Measurements from ENCODE around the gene IL2RG. TPM values are rescaled to one million over a fixed set of nuclear protein-coding genes. Genes with fewer than 3 reads are reported as not detected.

The IL2RG gene
- total and polyA plus RNA-seq, 12 donors: 0.22 to 7.0 (median 3.5) TPM

DNA sequence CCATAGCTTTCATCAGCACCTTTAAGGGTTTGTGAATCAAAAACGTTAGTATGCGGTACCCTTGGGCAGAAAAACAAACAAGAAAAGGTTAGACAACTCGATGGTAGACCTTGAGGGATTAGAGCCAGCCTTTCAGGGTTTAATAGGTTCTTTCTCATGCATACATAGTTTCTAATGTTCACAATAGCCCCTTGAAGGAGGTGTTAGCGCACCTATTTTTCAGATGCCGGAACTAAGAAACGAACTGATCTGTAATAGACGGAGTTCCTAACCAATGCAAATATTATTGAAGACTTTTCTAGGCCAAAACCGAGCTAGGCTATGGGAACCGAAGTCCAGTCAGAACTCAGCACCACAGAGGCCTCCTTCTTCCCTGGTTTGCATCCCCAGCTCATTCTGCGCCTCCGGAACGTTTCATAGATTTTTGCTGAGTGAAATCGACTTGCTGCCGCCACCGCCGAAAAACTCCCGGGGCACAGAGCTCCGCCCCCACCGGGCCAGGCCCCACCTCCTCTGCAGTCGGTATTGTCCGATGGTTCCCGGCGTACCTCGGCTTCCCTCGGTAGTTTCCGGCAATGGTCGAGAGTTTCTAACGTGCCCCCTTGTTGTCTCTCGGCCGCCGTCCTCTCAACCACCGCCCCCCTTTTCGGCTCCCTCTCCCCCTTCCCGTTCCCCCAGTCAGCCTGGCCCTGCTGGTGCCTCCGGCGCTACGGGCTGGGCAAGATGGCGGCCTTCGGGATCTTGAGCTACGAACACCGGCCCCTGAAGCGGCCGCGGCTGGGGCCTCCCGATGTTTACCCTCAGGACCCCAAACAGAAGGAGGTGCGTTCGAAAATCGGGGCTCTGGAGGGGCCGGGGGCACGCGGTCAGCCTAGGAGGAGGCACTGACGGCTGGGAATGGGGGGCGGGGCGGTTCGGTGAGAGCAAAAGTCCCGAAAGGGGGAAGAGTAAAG is 6.9 kb upstream of the IL2RG start, which contains the start of gene MED12:
Gene MED12, plus strand, starts transcription at position 565 of the 953 bp plus-strand sequence. Its CDS starts 159 bp downstream, at position 724.
- peak within 1 kb of the TSS in 3 of 4 donors; percentile 34 to 68 (median 55) for H3K4me3 ChIP-seq
- H3K4me1 ChIP-seq (replicated peaks in 1 of 2): peaks cover 6 to 9% of the 10 kb centered on the region in 2 donors
- peak; percentile 85 to 93 (median 87) for DNase-seq
- no peaks in the 10 kb centered on the region for H3K9me3 ChIP-seq (replicated peaks in 1 of 3)
- no peak for TF ChIP-seq CTCF (IDR thresholded peaks at IDR 0.05)
- peak in 1 of 2 donors; percentile 51 for TF ChIP-seq POLR2A (IDR thresholded peaks at IDR 0.05)
- intact Hi-C loops (cut with DNase I): no loop called here
- peaks cover 0 to 26% of the 10 kb centered on the region in 2 donors for H3K36me3 ChIP-seq (replicated peaks in 1 of 2)
- H3K27ac ChIP-seq: peak within 1 kb of the TSS; percentile 43 to 84 (median 69)
- 1 to 36% (median 15%) methylated on average over 25 to 56 of the region's 56 CpGs for WGBS, 4 donors
- no peaks in the 10 kb centered on the region for H3K27me3 ChIP-seq

GRCh38 chrX:71117358-71117757 is 6.0 kb upstream of the IL2RG start:
- peak overlapping the region in 1 of 4 donors; percentile 55 for H3K4me3 ChIP-seq
- peaks cover 0 to 16% of the 10 kb centered on the region in 2 donors for H3K36me3 ChIP-seq (replicated peaks in 1 of 2)
- no peaks in the 10 kb centered on the region for H3K27me3 ChIP-seq
- H3K4me1 ChIP-seq (replicated peaks in 1 of 2): peaks cover 6 to 9% of the 10 kb centered on the region in 2 donors
- TF ChIP-seq POLR2A (IDR thresholded peaks at IDR 0.05): no peak
- no peak for TF ChIP-seq CTCF (IDR thresholded peaks at IDR 0.05)
- intact Hi-C loops (cut with DNase I): no loop called here
- no peaks in the 10 kb centered on the region for H3K9me3 ChIP-seq (replicated peaks in 1 of 3)
- no peak for DNase-seq
- WGBS, 4 donors: 77 to 100% (median 85%) methylated on average over 7 to 10 of the region's 10 CpGs
- no peak overlapping the region for H3K27ac ChIP-seq

DNA sequence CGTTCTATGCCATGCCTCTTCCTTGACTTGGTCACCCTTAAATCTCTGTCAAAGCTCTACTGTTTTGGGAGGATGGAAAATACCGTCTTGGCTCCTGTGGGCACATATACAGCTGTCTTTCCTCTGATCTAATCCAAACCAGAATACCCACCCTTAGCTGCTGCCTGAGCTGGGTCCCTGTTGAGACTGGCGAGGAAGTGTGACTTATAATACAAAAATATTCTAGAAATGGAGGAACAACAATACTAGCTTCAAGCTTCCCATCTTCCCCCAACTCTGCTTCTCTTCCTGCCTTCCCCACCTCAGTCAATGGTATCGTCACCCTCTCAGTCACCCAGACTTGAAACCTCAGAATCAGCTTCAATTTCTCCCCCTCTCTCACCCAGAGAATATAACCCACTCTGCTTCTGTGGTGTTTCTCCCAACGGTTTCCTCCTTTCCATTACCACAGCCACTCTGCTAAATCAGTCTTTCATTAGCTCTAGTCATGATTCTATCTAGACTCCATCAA is 599 bp upstream of the IL2RG start:
- Histone ChIP-seq H3K36me3 (replicated peaks in 1 of 2) (no peaks in the 10 kb centered on the region), H3K27me3 (no peaks in the 10 kb centered on the region), H3K4me1 (replicated peaks in 1 of 2) (no peaks in the 10 kb centered on the region), H3K27ac (no peak overlapping the region), H3K4me3 (no peak overlapping the region), H3K9me3 (replicated peaks in 1 of 3) (no peaks in the 10 kb centered on the region)
- intact Hi-C loops (cut with DNase I): no loop called here
- no peak for TF ChIP-seq CTCF (IDR thresholded peaks at IDR 0.05)
- TF ChIP-seq POLR2A (IDR thresholded peaks at IDR 0.05): no peak
- no peak for DNase-seq
- 56 to 74% (median 58%) methylated on average over 5 of the region's 5 CpGs for WGBS, 4 donors

DNA sequence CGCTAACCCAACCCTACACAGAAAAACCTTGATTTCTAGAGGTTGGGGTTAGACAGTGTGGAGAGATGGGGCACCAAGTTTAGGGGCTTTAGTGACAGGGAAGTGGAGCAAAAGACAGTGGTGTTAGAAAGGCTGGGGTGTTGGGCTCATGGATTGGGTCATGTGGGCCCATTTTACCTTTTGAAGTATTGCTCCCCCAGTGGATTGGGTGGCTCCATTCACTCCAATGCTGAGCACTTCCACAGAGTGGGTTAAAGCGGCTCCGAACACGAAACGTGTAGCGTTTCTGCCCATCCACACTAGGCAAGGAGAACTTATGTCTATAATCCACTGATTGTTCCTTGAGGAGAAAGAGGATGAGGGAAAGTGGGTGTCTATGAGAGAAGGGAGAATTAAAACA is 2.3 kb downstream of the IL2RG start:
- Histone ChIP-seq H3K36me3 (replicated peaks in 1 of 2) (no peaks in the 10 kb centered on the region), H3K27me3 (no peaks in the 10 kb centered on the region), H3K27ac (no peak overlapping the region), H3K4me1 (replicated peaks in 1 of 2) (peaks cover 0 to under 1% of the 10 kb centered on the region in 2 donors), H3K4me3 (no peak overlapping the region), H3K9me3 (replicated peaks in 1 of 3) (no peaks in the 10 kb centered on the region)
- no peak for TF ChIP-seq POLR2A (IDR thresholded peaks at IDR 0.05)
- no peak for TF ChIP-seq CTCF (IDR thresholded peaks at IDR 0.05)
- DNase-seq: no peak
- intact Hi-C loops (cut with DNase I): no loop called here
- 80 to 92% (median 87%) methylated on average over 6 of the region's 6 CpGs for WGBS, 4 donors

Data from adrenal gland (tissue), 12 donors.